K562 (cell line): ENCODE measurements around the gene KDM2A. TPM values are rescaled to one million over a fixed set of nuclear protein-coding genes. Genes with fewer than 3 reads are reported as not detected.

ENCODE experiments used
- AFF4 ChIP-seq: sonication (generic); formaldehyde crosslinking; IDR thresholded peaks from 2 replicates; pipeline ENCODE4 v1.8.0; 2023; ENCODE audit warnings: mild to moderate bottlenecking, missing genetic modification reagents
- BHLHE40 ChIP-seq: IDR thresholded peaks from 2 replicates; pipeline ENCODE4 v1.6.1; 2011; ENCODE audit warnings: low read length, improper control_type of control experiment
- CXXC5 ChIP-seq: fragments of 250-450 bp; sonication (Bioruptor Pico); IDR thresholded peaks from 2 replicates; pipeline ENCODE4 v1.8.0; 2022; ENCODE audit warnings: inconsistent platforms, mild to moderate bottlenecking, moderate library complexity
- EWSR1 ChIP-seq: fragments of 450-650 bp; IDR thresholded peaks from 2 replicates; pipeline ENCODE4 v1.6.1; 2018; ENCODE audit warnings: borderline replicate concordance, mild to moderate bottlenecking, low read depth, moderate library complexity; ENCODE audit not compliant: partially characterized antibody
- KDM2B ChIP-seq: fragments of 250-450 bp; sonication (Bioruptor Pico); IDR thresholded peaks from 2 replicates; pipeline ENCODE4 v1.8.0; 2021; ENCODE audit warnings: mild to moderate bottlenecking, moderate library complexity
- MAFF ChIP-seq: IDR thresholded peaks from 2 replicates; pipeline ENCODE4 v1.6.1; 2012; ENCODE audit warnings: low read length, improper control_type of control experiment
- MNT ChIP-seq, 2 experiments: fragments of 450-650 bp; conservative IDR thresholded peaks; 2 replicates each; pipeline ENCODE4 v1.6.1; 2017; ENCODE audit warnings: mild to moderate bottlenecking in 2 of 2, moderate library complexity in 2 of 2
- NCOA6 ChIP-seq: fragments of 450-650 bp; IDR thresholded peaks from 2 replicates; pipeline ENCODE4 v1.6.1; 2017; ENCODE audit warnings: mild to moderate bottlenecking
- NFE2 ChIP-seq: IDR thresholded peaks from 2 replicates; pipeline ENCODE4 v1.6.1; 2014; ENCODE audit warnings: antibody characterized with exemption, low read depth
- NFIC ChIP-seq: fragments of 450-650 bp; IDR thresholded peaks from 2 replicates; pipeline ENCODE4 v1.6.1; 2017; ENCODE audit warnings: mild to moderate bottlenecking, inconsistent platforms
- NKRF ChIP-seq: fragments of 450-650 bp; IDR thresholded peaks from 2 replicates; pipeline ENCODE4 v1.6.1; 2016; ENCODE audit warnings: borderline replicate concordance
- PHF21A ChIP-seq: fragments of 450-650 bp; IDR thresholded peaks from 2 replicates; pipeline ENCODE4 v1.6.1; 2017; ENCODE audit warnings: low read depth, borderline replicate concordance
- POLR2AphosphoS2 ChIP-seq: IDR thresholded peaks from 2 replicates; pipeline ENCODE4 v1.6.1; 2012; ENCODE audit warnings: low read length, improper control_type of control experiment
- RB1 ChIP-seq: fragments of 450-650 bp; IDR thresholded peaks from 2 replicates; pipeline ENCODE4 v1.6.1; 2017; ENCODE audit warnings: low read depth, mild to moderate bottlenecking
- RHOXF2B ChIP-seq: fragments of 250-450 bp; sonication (Bioruptor Pico); conservative IDR thresholded peaks from 2 replicates; pipeline ENCODE4 v1.5.1; 2021
- SMARCC2 ChIP-seq: fragments of 450-650 bp; IDR thresholded peaks from 2 replicates; pipeline ENCODE4 v1.6.1; 2017; ENCODE audit warnings: antibody characterized with exemption, moderate library complexity, mild to moderate bottlenecking, low read depth
- TFAM ChIP-seq: fragments of 250-450 bp; sonication (Bioruptor Pico); conservative IDR thresholded peaks from 2 replicates; pipeline ENCODE4 v1.5.0; 2021; ENCODE audit warnings: mild to moderate bottlenecking, moderate library complexity
- TGIF2 ChIP-seq: sonication (generic); formaldehyde crosslinking; IDR thresholded peaks from 2 replicates; pipeline ENCODE4 v1.8.1; 2022; ENCODE audit warnings: mild to moderate bottlenecking, missing genetic modification reagents, moderate library complexity
- YY1 ChIP-seq, 3 experiments: IDR thresholded peaks; 2 replicates each; pipeline ENCODE4 v1.6.1; 2011; ENCODE audit warnings: low read length in 2 of 3, mild to moderate bottlenecking in 2 of 3, moderate library complexity in 2 of 3, borderline replicate concordance in 1 of 3, control low read depth in 1 of 3, low read depth in 1 of 3; ENCODE audit not compliant: insufficient read depth in 3 of 3, insufficient replicate concordance in 2 of 3, control insufficient read depth in 1 of 3, insufficient read length in 1 of 3; ENCODE audit errors: extremely low read depth in 1 of 3
- ZFPM2 ChIP-seq: fragments of 250-450 bp; sonication (Bioruptor Pico); IDR thresholded peaks from 2 replicates; pipeline ENCODE4 v1.5.1; 2022; ENCODE audit warnings: mild to moderate bottlenecking
- ZNF133 ChIP-seq: fragments of 250-450 bp; sonication (Bioruptor Pico); IDR thresholded peaks from 2 replicates; pipeline ENCODE4 v1.4.0; 2020; ENCODE audit warnings: mild to moderate bottlenecking
- ZNF347 ChIP-seq: fragments of 450-650 bp; formaldehyde crosslinking; IDR thresholded peaks from 2 replicates; pipeline ENCODE4 v1.4.0; 2020; ENCODE audit warnings: low read depth, mild to moderate bottlenecking, moderate library complexity
- ZNF431 ChIP-seq: sonication (generic); formaldehyde crosslinking; IDR thresholded peaks from 2 replicates; pipeline ENCODE4 v1.8.0; 2022; ENCODE audit warnings: mild to moderate bottlenecking, missing genetic modification reagents
- ZNF785 ChIP-seq: fragments of 250-450 bp; sonication (Bioruptor Pico); IDR thresholded peaks from 2 replicates; pipeline ENCODE4 v1.4.0; 2020; ENCODE audit warnings: mild to moderate bottlenecking
- polyA plus RNA-seq, 8 experiments: library from polyadenylated mRNA; depleted of rRNA in 4 of 8; stranded (reverse) in 5 of 8; unstranded in 3 of 8; fragments of >200 nt; fragmentation: Nextera tagmentation in 2 of 8; fragmentation: Illumina TruSeq in 1 of 8; extraction: Ambion mirVana in 2 of 8; extraction: Trizol in 1 of 8; gene quantifications; 2 replicates each; pipeline versions ENCODE4 v1.2.1 to v1.2.3, GENCODE V29; 2011 to 2014; ENCODE audit warnings: inconsistent platforms in 1 of 8, missing spikeins in 1 of 8
- total RNA-seq, 7 experiments: library from RNA; depleted of rRNA in 6 of 7; stranded (reverse); fragments of >200 nt in 6 of 7; fragmentation: Illumina TruSeq in 2 of 7; extraction: Trizol in 2 of 7; gene quantifications; 2 replicates each; pipeline versions ENCODE4 v1.2.1 to v1.2.3, GENCODE V29; 2011 to 2021; ENCODE audit warnings: low replicate concordance in 1 of 7

The KDM2A gene
- total and polyA plus RNA-seq, 9 of the 15 experiments (the other 6 are each of a cell fraction or from before 2014, with no cell fraction given): 5.0 to 39.3 (median 21.3) TPM

GRCh38 chr11:67276781-67277230, 157.7 kb downstream of the KDM2A start (continued):
- peak; percentile 60 to 65 for TF ChIP-seq MNT (conservative IDR thresholded peaks at IDR 0.05)
- TF ChIP-seq PHF21A: no peak
- TF ChIP-seq ZNF133 (CRISPR knock-in tag): no peak
- no peak for TF ChIP-seq POLR2AphosphoS2
- peak; percentile 75 for TF ChIP-seq NFIC
- TF ChIP-seq MAFF: no peak
- no peak for TF ChIP-seq ZNF347 (CRISPR knock-in tag)
- TF ChIP-seq RHOXF2B (CRISPR knock-in tag): no peak
- no peak for TF ChIP-seq EWSR1
- TF ChIP-seq YY1 (IDR thresholded peaks at IDR 0.05; ENCODE audit: borderline replicate concordance in 1 of 3, control insufficient read depth in 1 of 3, extremely low read depth in 1 of 3, insufficient read depth in 3 of 3, insufficient read length in 1 of 3, insufficient replicate concordance in 2 of 3, low read depth in 1 of 3, low read length in 2 of 3): no peak
- TF ChIP-seq TFAM (CRISPR knock-in tag): no peak
- TF ChIP-seq NCOA6: no peak
- no peak for TF ChIP-seq NFE2
- TF ChIP-seq ZNF431 (CRISPR knock-in tag): peak; percentile 58; the same call in 1 of the 2 replicates
- TF ChIP-seq CXXC5: no peak
- TF ChIP-seq SMARCC2: no peak
- TF ChIP-seq AFF4 (CRISPR knock-in tag): no peak
- TF ChIP-seq ZNF785 (CRISPR knock-in tag): no peak
- no peak for TF ChIP-seq ZFPM2 (CRISPR knock-in tag)
- no peak for TF ChIP-seq NKRF
- TF ChIP-seq RB1: no peak
- no peak for TF ChIP-seq TGIF2 (CRISPR knock-in tag)
- no peak for TF ChIP-seq BHLHE40
- TF ChIP-seq KDM2B: no peak
